Heart right ventricle (tissue), 16 donors: ENCODE results near the gene PLIN1. TPM values are rescaled to one million over a fixed set of nuclear protein-coding genes. Genes with fewer than 3 reads are reported as not detected.

Experiments used
- ATAC-seq, 8 donors: fragments of 200-7000 bp; cut with Tn5 transposase; one replicate each; pipeline ENCODE4 v1.9.1; 2020; ENCODE audit warnings: mild to moderate bottlenecking in 8 of 8, moderate library complexity in 8 of 8, moderate number of reproducible peaks in 1 of 8
- DNase-seq, 2 donors: peaks; one replicate each; pipeline ENCODE4 v3.0.0-alpha.2; 2020
- H3K27ac ChIP-seq, 10 donors: fragments of 200-600 bp; sonication (generic) in 2 of 10; one replicate each; pipeline versions ENCODE4 v1.5.0 to v1.8.0; 2020 to 2022; ENCODE audit warnings: mild to moderate bottlenecking in 3 of 10
- H3K27me3 ChIP-seq, 7 donors: fragments of 200-600 bp; one replicate each; pipeline ENCODE4 v1.8.0; 2021 to 2022; ENCODE audit warnings: mild to moderate bottlenecking in 2 of 7
- H3K36me3 ChIP-seq, 9 donors: fragments of 200-600 bp; sonication (generic) in 1 of 9; one replicate each; pipeline versions ENCODE4 v1.5.0 to v1.8.0; 2020 to 2022; ENCODE audit warnings: mild to moderate bottlenecking in 2 of 9
- H3K4me1 ChIP-seq, 9 donors: fragments of 200-600 bp; sonication (generic) in 1 of 9; one replicate each; pipeline versions ENCODE4 v1.5.0 to v1.8.0; 2020 to 2022; ENCODE audit warnings: mild to moderate bottlenecking in 4 of 9
- H3K4me3 ChIP-seq, 10 donors: fragments of 200-600 bp; sonication (generic) in 2 of 10; one replicate each; pipeline versions ENCODE4 v1.5.0 to v1.8.0; 2020 to 2022; ENCODE audit warnings: mild to moderate bottlenecking in 7 of 10, moderate library complexity in 2 of 10
- H3K9me3 ChIP-seq, 11 donors: fragments of 200-600 bp in 10 of 11; sonication (generic) in 2 of 11; one replicate each; pipeline versions ENCODE4 v1.5.0 to v1.8.0; 2013 to 2022; ENCODE audit warnings: mild to moderate bottlenecking in 2 of 11, control low read depth in 1 of 11, moderate library complexity in 1 of 11
- CTCF ChIP-seq, 9 donors: fragments of 200-600 bp; sonication (generic) in 2 of 9; IDR thresholded peaks; one replicate each; pipeline versions ENCODE4 v1.5.0 to v1.8.0; 2021 to 2022; ENCODE audit warnings: antibody characterized with exemption in 9 of 9, mild to moderate bottlenecking in 5 of 9, moderate library complexity in 1 of 9
- WGBS, 2 donors: extraction: QIAGEN DNeasy Blood & Tissue Kit; methylation state at CpG; one replicate each; pipeline ENCODE4 v1.1.7; 2013; ENCODE audit warnings: inconsistent platforms in 1 of 2; 5-methylcytosine and 5-hydroxymethylcytosine counted together
- intact Hi-C, 10 donors: fragments of 100-400 bp; cut with DNase I; formaldehyde crosslinking; loops; one replicate each; pipeline versions ENCODE4 v1.11.1 to v1.14.2; 2022
- long read RNA-seq, 3 donors: library from polyadenylated mRNA; unstranded; transcript quantifications; one replicate each; pipeline ENCODE4 v2.0.0, GENCODE V29; 2020 to 2021
- polyA plus RNA-seq, 2 donors: library from polyadenylated mRNA; stranded (reverse); fragments of 200-250 nt; gene quantifications; one replicate each; pipeline ENCODE4 v1.2.3, GENCODE V29; 2013
- total RNA-seq, 10 donors: library from RNA; stranded (reverse); fragmentation: NEBNext Ultra II Directional in 3 of 10; extraction: Animal tissue kit (Norgen Biotek cat#: 25700) in 3 of 10; gene quantifications; one replicate each; pipeline versions ENCODE4 v1.2.1 to v1.2.4, GENCODE V29; 2021 to 2023
- donor health status: Arrhythmogenic right ventricular cardiomyopathy.
- donor health status: ischemic (EF 13 %, LVEDD 7.1; RV severe dilation, severe dysfunction).
- donor health status: healthy with polysubstance abuse.
- donor health status: DM: no; HTN: yes; CAD: no.
- donor health status: DM: no; HTN: no; CAD: no.
- donor health status: ischemic (EF 25% LVEDD 6.9; RV normal size, moderate dysfunction).
- donor health status: ischemic (EF 25% LVEDD 5.7; RV mildly dilated, moderate dysfunction).
- donor health status: healthy.
- donor health status: DM: yes; HTN: yes; CAD: no.
- donor health status: Ischemic cardiomyopathy.
- donor health status: ischemic (EF 35%, LVEDD 5.7; RV mildly dilated, moderate dysfunction).
- donor health status: nonischemic (EF 11% LVEDD 7.7; RV severe dilation, severe dysfunction).
- donor health status: DM: yes; HTN: yes; CAD: no.
- donor health status: PGD.
- donor health status: ischemic (EF 29% LVEDD 5.4; RV normal size, mild dysfunction).
- donor health status: nonischemic (EF 23%, LVEDD 6.1; RV moderate dilation, normal function).

Gene PLIN1
- total RNA-seq (10 to 100 TPM in 4 of 10 donors, 1 to 10 TPM in 4, under 1 TPM in 2; 0.30 to 45.3 (median 6.1) TPM), polyA plus RNA-seq (10 to 100 TPM; 13.2 to 15.7 TPM)
- long read RNA-seq, donor 1, partial matches to known transcripts, result 1 of 3 reads
- long read RNA-seq, donor 1, other reads (novel, unspliced or antisense), result 1 of 3 reads
- long read RNA-seq, donor 2, partial matches to known transcripts, result 1 of 1 reads
- long read RNA-seq, donor 2, other reads (novel, unspliced or antisense), result 0 of 1 reads
- long read RNA-seq, donor 3, partial matches to known transcripts, result 9 of 9 reads
- long read RNA-seq, donor 3, other reads (novel, unspliced or antisense), result 0 of 9 reads

- H3K4me1 ChIP-seq, result peaks cover 4 to 29% (median 16%) of the 10 kb centered on the region in 9 donors
- no peak within 1 kb of the TSS for H3K4me3 ChIP-seq
- no peaks in the 10 kb centered on the region for H3K27me3 ChIP-seq
- H3K36me3 ChIP-seq, result peaks cover 0 to 6% (median 0%) of the 10 kb centered on the region in 9 donors
- DNase-seq (no peak), ATAC-seq (no peak)
- intact Hi-C loops, result no loop called here
- 95 to 97% methylated on average over 2 of the region's 2 CpGs for whole genome bisulfite sequencing, 2 donors
- no peaks in the 10 kb centered on the region for H3K9me3 ChIP-seq
- no peak for TF ChIP-seq CTCF (IDR thresholded peaks at IDR 0.05)
- peak within 1 kb of the TSS in 9 of 10 donors; percentile 31 to 83 (median 60) for H3K27ac ChIP-seq
These were observed at the start of gene PLIN1 for GRCh38 chr15:89679212-89679611. Gene PLIN1 (minus strand): TSS chr15:89679367. CDS start chr15:89677489, 1,878 bp downstream.

GRCh38 chr15:89728254-89728653, 49.1 kb upstream of the PLIN1 start:
- WGBS, 2 donors, result 17 to 18% methylated on average over 2 of the region's 2 CpGs
- no peak for TF ChIP-seq CTCF (IDR thresholded peaks at IDR 0.05)
- intact Hi-C loops, result no loop called here
- Histone ChIP-seq H3K9me3 (peaks cover 0 to 11% (median 0%) of the 10 kb centered on the region in 11 donors), H3K27ac (no peak overlapping the region), H3K4me1 (peaks cover 0 to 6% (median 0%) of the 10 kb centered on the region in 9 donors), H3K36me3 (no peaks in the 10 kb centered on the region), H3K4me3 (no peak overlapping the region), H3K27me3 (peaks cover 0 to 3% (median 0%) of the 10 kb centered on the region in 7 donors)
- no peak for DNase-seq
- peak in 2 of 8 donors; percentile 76 to 79 for ATAC-seq

- intact Hi-C loops, result no loop called here
- Histone ChIP-seq H3K4me3 (no peak overlapping the region), H3K27ac (no peak overlapping the region), H3K27me3 (peaks cover 0 to 7% (median 0%) of the 10 kb centered on the region in 7 donors), H3K4me1 (peaks cover 0 to 6% (median 0%) of the 10 kb centered on the region in 9 donors), H3K36me3 (no peaks in the 10 kb centered on the region), H3K9me3 (peaks cover 0 to 18% (median 0%) of the 10 kb centered on the region in 11 donors)
- WGBS, 2 donors, result 93 to 100% methylated on average over 1 of the region's 1 CpG
- no peak for TF ChIP-seq CTCF (IDR thresholded peaks at IDR 0.05)
- DNase-seq (no peak), ATAC-seq (no peak)
These were observed 45.9 kb upstream of the PLIN1 start for GRCh38 chr15:89725064-89725463.

GRCh38 chr15:89724621-89725020, 45.5 kb upstream of the PLIN1 start:
- DNase-seq (no peak), ATAC-seq (no peak)
- WGBS, 2 donors, result 94 to 96% methylated on average over 1 of the region's 1 CpG
- H3K9me3 ChIP-seq, result peaks cover 0 to 18% (median 0%) of the 10 kb centered on the region in 11 donors
- H3K4me1 ChIP-seq, result peaks cover 0 to 6% (median 0%) of the 10 kb centered on the region in 9 donors
- H3K4me3 ChIP-seq, result no peak overlapping the region
- H3K27me3 ChIP-seq, result peaks cover 0 to 7% (median 0%) of the 10 kb centered on the region in 7 donors
- intact Hi-C loops, result no loop called here
- no peak for TF ChIP-seq CTCF (IDR thresholded peaks at IDR 0.05)
- no peak overlapping the region for H3K27ac ChIP-seq
- no peaks in the 10 kb centered on the region for H3K36me3 ChIP-seq
